K562 (cell line): ENCODE results near the gene SOBP. TPM values are rescaled to one million over a fixed set of nuclear protein-coding genes. Genes with fewer than 3 reads are reported as not detected.

ENCODE experiments used
- ATAC-seq: fragments of 200-7000 bp; cut with Tn5 transposase; 3 replicates; pipeline ENCODE4 v1.9.1; 2020; ENCODE audit warnings: moderate library complexity
- BruUV-seq: library from RNA; stranded (reverse); fragments of 400-500 nt; replicated peaks from 2 replicates; lab custom pipeline; 2021; lab: Mats Ljungman, UMichigan
- CTCF ChIA-PET: fragments of 300-600 bp; formaldehyde crosslinking; extraction: SDS; loops from one replicate; lab custom pipeline; 2021; ENCODE audit warnings: low intra/inter-chr PET ratio; lab: Yijun Ruan, JAX
- POLR2A ChIA-PET: fragments of 300-600, 350-650 bp; sonication (Branson Sonifier 250); formaldehyde crosslinking; extraction: SDS; loops from one replicate; lab custom pipeline; 2021; ENCODE audit warnings: antibody characterized with exemption, inconsistent platforms; lab: Yijun Ruan, JAX
- DNase-seq, 4 experiments: peaks; one replicate each; pipeline versions ENCODE4 v3.0.0 to v3.0.0-alpha.2; 2011 to 2018; ENCODE audit warnings: low spot score in 3 of 4, mixed read lengths in 3 of 4; ENCODE audit errors: extremely low read depth in 1 of 4
- FAIRE-seq: peaks from 2 replicates; lab custom pipeline; 2011; peaks lifted over from hg19 to GRCh38; lab: Jason Lieb, UNC
- H2AFZ ChIP-seq: 2 replicates; pipeline ENCODE4 v1.6.0; 2011; ENCODE audit warnings: low read depth, low read length, control low read depth, inconsistent platforms
- H3K27ac ChIP-seq: fragments of 200-600 bp; 3 replicates; pipeline ENCODE4 v1.8.0; 2011; ENCODE audit warnings: low read depth, mild to moderate bottlenecking, control low read depth, inconsistent platforms, low read length, moderate library complexity, mixed read lengths; ENCODE audit errors: extremely low read depth
- H3K27me3 ChIP-seq, 2 experiments: fragments of 300-600 bp in 1 of 2; 2 replicates in 1 of 2; 3 replicates in 1 of 2; pipeline versions ENCODE4 v1.6.0 to v1.8.0; 2011; ENCODE audit warnings: inconsistent platforms in 2 of 2, low read length in 2 of 2, mild to moderate bottlenecking in 1 of 2, mixed read lengths in 1 of 2, moderate library complexity in 1 of 2; ENCODE audit not compliant: control insufficient read depth in 2 of 2, insufficient read depth in 2 of 2
- H3K36me3 ChIP-seq: fragments of 300-600 bp; 3 replicates; pipeline ENCODE4 v1.8.0; 2011; ENCODE audit warnings: mild to moderate bottlenecking, low read length, inconsistent platforms; ENCODE audit not compliant: control insufficient read depth, insufficient read depth
- H3K4me1 ChIP-seq, 2 experiments: fragments of 200-600 bp in 1 of 2; replicated peaks in 1 of 2; 2 replicates in 1 of 2; 3 replicates in 1 of 2; pipeline versions ENCODE4 v1.5.1 to v1.8.0; 2011; ENCODE audit warnings: inconsistent platforms in 2 of 2, low read length in 2 of 2, mild to moderate bottlenecking in 1 of 2, mixed read lengths in 1 of 2, moderate library complexity in 1 of 2; ENCODE audit not compliant: control insufficient read depth in 2 of 2, insufficient read depth in 2 of 2
- H3K4me2 ChIP-seq: 2 replicates; pipeline ENCODE4 v1.6.1; 2011; ENCODE audit warnings: low read length, control low read depth, inconsistent platforms, mixed read lengths; ENCODE audit not compliant: insufficient read depth
- H3K4me3 ChIP-seq: fragments of 200-600 bp; sonication (generic), shearing (Covaris generic); 2 replicates; pipeline ENCODE4 v1.5.1; 2016; ENCODE audit warnings: control low read depth, inconsistent platforms
- H3K79me2 ChIP-seq: fragments of 200-600 bp; 3 replicates; pipeline ENCODE4 v1.8.0; 2011; ENCODE audit warnings: low read length, inconsistent platforms; ENCODE audit not compliant: control insufficient read depth, insufficient read depth
- H3K9ac ChIP-seq, 2 experiments: 2 replicates each; pipeline versions ENCODE4 v1.6.0 to v1.6.1; 2011; ENCODE audit warnings: low read depth in 2 of 2, low read length in 2 of 2, control low read depth in 1 of 2, inconsistent platforms in 1 of 2, mild to moderate bottlenecking in 1 of 2, mixed read lengths in 1 of 2; ENCODE audit not compliant: insufficient read depth in 1 of 2
- H3K9me1 ChIP-seq: one replicate; pipeline ENCODE4 v1.6.0; 2011; ENCODE audit warnings: inconsistent platforms, mild to moderate bottlenecking, low read length, moderate library complexity; ENCODE audit not compliant: control insufficient read depth, insufficient read depth
- H3K9me3 ChIP-seq: replicated peaks from 2 replicates; pipeline ENCODE4 v1.5.1; 2011; ENCODE audit warnings: low read depth, low read length, inconsistent platforms; ENCODE audit not compliant: control insufficient read depth, insufficient read depth
- H4K20me1 ChIP-seq: replicated peaks from 2 replicates; pipeline ENCODE4 v1.6.1; 2011; ENCODE audit warnings: low read length, inconsistent platforms, mixed read lengths; ENCODE audit not compliant: control insufficient read depth, insufficient read depth
- ARNT ChIP-seq, 2 experiments: fragments of 450-650 bp; IDR thresholded peaks; 2 replicates each; pipeline ENCODE4 v1.6.1; 2016; ENCODE audit warnings: mild to moderate bottlenecking in 1 of 2
- PCBP1 ChIP-seq: fragments of 200-400 bp; formaldehyde crosslinking; IDR thresholded peaks from 2 replicates; pipeline ENCODE4 v1.6.1; 2018; ENCODE audit warnings: mild to moderate bottlenecking, low read depth, low read length; ENCODE audit not compliant: poor library complexity, severe bottlenecking
- SOX6 ChIP-seq: fragments of 450-650 bp; IDR thresholded peaks from 2 replicates; pipeline ENCODE4 v1.6.1; 2014; ENCODE audit warnings: mild to moderate bottlenecking
- TCF7 ChIP-seq: sonication (generic); IDR thresholded peaks from 2 replicates; pipeline ENCODE4 v1.6.1; 2016; ENCODE audit warnings: antibody characterized with exemption, borderline replicate concordance
- U2AF1 ChIP-seq: fragments of 200-400 bp; formaldehyde crosslinking; optimal IDR thresholded peaks from 2 replicates; pipeline ENCODE3; 2017; ENCODE audit warnings: mild to moderate bottlenecking, low read depth, low read length, moderate library complexity
- ZC3H8 ChIP-seq: fragments of 450-650 bp; IDR thresholded peaks from 2 replicates; pipeline ENCODE4 v1.6.1; 2017
- ZNF699 ChIP-seq: fragments of 250-450 bp; sonication (Bioruptor Pico); IDR thresholded peaks from 2 replicates; pipeline ENCODE4 v1.8.0; 2021; ENCODE audit warnings: mild to moderate bottlenecking, moderate library complexity; ENCODE audit not compliant: insufficient replicate concordance
- ZNF75A ChIP-seq: fragments of 450-650 bp; formaldehyde crosslinking; IDR thresholded peaks from 2 replicates; pipeline ENCODE4 v1.4.0; 2020; ENCODE audit warnings: mild to moderate bottlenecking
- ZNF778 ChIP-seq: fragments of 450-650 bp; formaldehyde crosslinking; IDR thresholded peaks from 2 replicates; pipeline ENCODE4 v1.4.0; 2020; ENCODE audit warnings: mild to moderate bottlenecking, moderate library complexity
- WGBS: fragments of 100-300 bp; shearing (Covaris generic); methylation state at CpG from one replicate; pipeline ENCODE4 v1.1.6; 2016; ENCODE audit warnings: low coverage, mixed read lengths; ENCODE audit not compliant: insufficient coverage; ENCODE audit errors: missing lambda C conversion rate; 5-methylcytosine and 5-hydroxymethylcytosine counted together
- in situ Hi-C: fragments of 300-500 bp; cut with MboI; formaldehyde crosslinking; loops from 4 replicates; pipeline ENCODE4 v1.15.0; 2018; ENCODE audit warnings: inconsistent platforms, mixed read lengths
- intact Hi-C: fragments of 100-400 bp; cut with micrococcal nuclease; formaldehyde crosslinking; loops from 2 replicates; pipeline ENCODE4 v1.14.2; 2022
- polyA plus RNA-seq, 8 experiments: library from polyadenylated mRNA; depleted of rRNA in 4 of 8; stranded (reverse) in 5 of 8; unstranded in 3 of 8; fragments of >200 nt; fragmentation: Nextera tagmentation in 2 of 8; fragmentation: Illumina TruSeq in 1 of 8; extraction: Ambion mirVana in 2 of 8; extraction: Trizol in 1 of 8; gene quantifications; 2 replicates each; pipeline versions ENCODE4 v1.2.1 to v1.2.3, GENCODE V29; 2011 to 2014; ENCODE audit warnings: inconsistent platforms in 1 of 8, missing spikeins in 1 of 8
- total RNA-seq, 7 experiments: library from RNA; depleted of rRNA in 6 of 7; stranded (reverse); fragments of >200 nt in 6 of 7; fragmentation: Illumina TruSeq in 2 of 7; extraction: Trizol in 2 of 7; gene quantifications; 2 replicates each; pipeline versions ENCODE4 v1.2.1 to v1.2.3, GENCODE V29; 2011 to 2021; ENCODE audit warnings: low replicate concordance in 1 of 7
- TF ChIP-seq, protein P1 (sequence below): fragments of 250-450 bp; sonication (Bioruptor Pico); IDR thresholded peaks from 2 replicates; pipeline ENCODE4 v1.8.0; 2021; ENCODE audit warnings: mild to moderate bottlenecking, moderate library complexity
- TF ChIP-seq, protein P2 (sequence below), 2 experiments: IDR thresholded peaks in 1 of 2; conservative IDR thresholded peaks in 1 of 2; 2 replicates each; pipeline ENCODE4 v1.6.1; 2016; ENCODE audit warnings: low read depth in 2 of 2, mild to moderate bottlenecking in 1 of 2, missing compliant biosample characterization in 1 of 2, missing genetic modification characterization in 1 of 2, moderate library complexity in 1 of 2

Gene SOBP
- total and polyA plus RNA-seq, 9 of the 15 experiments (the other 6 are each of a cell fraction or from before 2014, with no cell fraction given): 0.16 TPM; not detected in 8

DNA sequence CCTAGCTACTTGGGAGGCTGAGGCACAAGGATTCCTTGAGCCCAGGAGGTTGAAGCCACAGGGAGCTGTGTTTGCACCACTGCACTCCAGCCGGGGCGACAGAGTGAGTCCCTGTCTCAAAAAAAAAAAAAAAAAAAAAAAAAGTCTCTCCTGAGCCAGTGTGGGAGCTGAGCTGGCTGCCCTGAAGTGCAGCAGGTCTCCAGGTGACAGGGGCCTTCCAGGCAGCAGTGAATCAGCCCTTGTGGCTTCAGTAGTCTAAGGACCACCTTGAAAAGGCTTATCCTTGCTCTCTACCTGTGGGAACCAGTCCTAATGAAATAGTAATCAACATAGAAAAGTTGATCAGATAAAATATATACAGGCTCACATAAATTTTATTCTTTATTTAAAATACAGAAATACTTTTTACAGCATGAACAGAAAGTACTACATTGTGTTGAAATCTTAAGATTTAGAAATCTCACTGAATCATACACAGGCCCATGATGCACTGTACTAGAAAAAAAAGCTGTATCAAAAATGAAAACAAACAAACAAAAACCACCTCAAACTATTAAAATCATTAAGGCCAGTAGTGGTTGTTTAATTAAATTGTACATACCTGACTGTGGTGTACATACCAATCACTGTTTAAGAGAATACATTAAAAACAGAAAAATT lies 205.3 kb downstream of the SOBP start (continued):
- TF ChIP-seq, protein P1, sequence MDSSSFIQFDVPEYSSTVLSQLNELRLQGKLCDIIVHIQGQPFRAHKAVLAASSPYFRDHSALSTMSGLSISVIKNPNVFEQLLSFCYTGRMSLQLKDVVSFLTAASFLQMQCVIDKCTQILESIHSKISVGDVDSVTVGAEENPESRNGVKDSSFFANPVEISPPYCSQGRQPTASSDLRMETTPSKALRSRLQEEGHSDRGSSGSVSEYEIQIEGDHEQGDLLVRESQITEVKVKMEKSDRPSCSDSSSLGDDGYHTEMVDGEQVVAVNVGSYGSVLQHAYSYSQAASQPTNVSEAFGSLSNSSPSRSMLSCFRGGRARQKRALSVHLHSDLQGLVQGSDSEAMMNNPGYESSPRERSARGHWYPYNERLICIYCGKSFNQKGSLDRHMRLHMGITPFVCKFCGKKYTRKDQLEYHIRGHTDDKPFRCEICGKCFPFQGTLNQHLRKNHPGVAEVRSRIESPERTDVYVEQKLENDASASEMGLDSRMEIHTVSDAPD (CRISPR knock-in tag): no peak
- no peak for TF ChIP-seq ARNT (IDR thresholded peaks at IDR 0.05)
- TF ChIP-seq ZC3H8: no peak
- no peak for TF ChIP-seq SOX6
- no peak for TF ChIP-seq ZNF699 (CRISPR knock-in tag)
- TF ChIP-seq, all 486 proteins: peak for 0

DNA sequence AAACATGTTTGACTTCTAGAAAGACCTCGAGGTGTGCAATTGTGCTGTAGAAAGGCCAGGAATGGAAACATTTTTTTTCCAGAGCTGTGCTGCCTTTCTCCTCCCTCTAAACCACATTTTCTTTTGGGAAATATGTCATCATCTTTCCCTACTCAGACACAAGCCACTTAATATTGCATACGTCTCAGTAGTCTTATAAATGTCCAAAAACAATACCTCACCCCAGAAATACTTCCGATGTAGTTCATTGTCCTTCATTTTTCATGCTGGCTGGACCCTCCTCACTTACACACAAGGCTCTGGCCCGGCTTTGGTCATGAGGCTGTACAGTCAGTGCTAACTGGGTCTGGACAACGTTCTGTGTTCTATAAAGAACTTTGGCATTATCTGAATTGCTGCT lies 207.8 kb downstream of the SOBP start:
- Histone ChIP-seq H3K27me3 (peaks cover 21 to 49% of the 10 kb centered on the region in 2 experiments), H3K36me3 (no peaks in the 10 kb centered on the region)
- CTCF ChIA-PET: no interaction called here

More for the DNA sequence above, 207.8 kb downstream of the SOBP start:
- Histone ChIP-seq H3K9me3 (no peaks in the 10 kb centered on the region), H3K9ac (no peak overlapping the region), H4K20me1 (no peaks in the 10 kb centered on the region), H3K4me3 (no peak overlapping the region), H3K4me1 (no peaks in the 10 kb centered on the region), H3K9me1 (no peaks in the 10 kb centered on the region), H3K79me2 (no peaks in the 10 kb centered on the region), H3K4me2 (no peak overlapping the region), H3K27ac (no peak overlapping the region), H2AFZ (no peak overlapping the region)
- DNase-seq (no peak), ATAC-seq (no peak), FAIRE-seq (no peak)
- BruUV-seq: no TSS peak
- POLR2A ChIA-PET: no interaction called here
- TF ChIP-seq ZNF75A: no peak
- no peak for TF ChIP-seq U2AF1
- no peak for TF ChIP-seq TCF7
- TF ChIP-seq ZNF778 (CRISPR knock-in tag): no peak
- TF ChIP-seq, protein P2, sequence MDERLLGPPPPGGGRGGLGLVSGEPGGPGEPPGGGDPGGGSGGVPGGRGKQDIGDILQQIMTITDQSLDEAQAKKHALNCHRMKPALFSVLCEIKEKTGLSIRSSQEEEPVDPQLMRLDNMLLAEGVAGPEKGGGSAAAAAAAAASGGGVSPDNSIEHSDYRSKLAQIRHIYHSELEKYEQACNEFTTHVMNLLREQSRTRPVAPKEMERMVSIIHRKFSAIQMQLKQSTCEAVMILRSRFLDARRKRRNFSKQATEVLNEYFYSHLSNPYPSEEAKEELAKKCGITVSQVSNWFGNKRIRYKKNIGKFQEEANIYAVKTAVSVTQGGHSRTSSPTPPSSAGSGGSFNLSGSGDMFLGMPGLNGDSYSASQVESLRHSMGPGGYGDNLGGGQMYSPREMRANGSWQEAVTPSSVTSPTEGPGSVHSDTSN (CRISPR knock-in tag; IDR thresholded peaks at IDR 0.05; ENCODE audit: low read depth): no peak
- TF ChIP-seq, protein P2 (tag; conservative IDR thresholded peaks at IDR 0.05; ENCODE audit: low read depth): no peak
- TF ChIP-seq PCBP1: no peak
- intact Hi-C loops (no loop called here), in situ Hi-C loops (no loop called here)
- 0% methylated on average over 5 of the region's 5 CpGs for WGBS
